GM10847 (cell line): ENCODE data around the gene LILRA6.

ENCODE experiments used
- POLR2A ChIP-seq: IDR thresholded peaks from 2 replicates; pipeline ENCODE4 v1.6.1; 2011; ENCODE audit not compliant: insufficient read length; ENCODE audit errors: extremely low read depth

LILRA6 gene

DNA sequence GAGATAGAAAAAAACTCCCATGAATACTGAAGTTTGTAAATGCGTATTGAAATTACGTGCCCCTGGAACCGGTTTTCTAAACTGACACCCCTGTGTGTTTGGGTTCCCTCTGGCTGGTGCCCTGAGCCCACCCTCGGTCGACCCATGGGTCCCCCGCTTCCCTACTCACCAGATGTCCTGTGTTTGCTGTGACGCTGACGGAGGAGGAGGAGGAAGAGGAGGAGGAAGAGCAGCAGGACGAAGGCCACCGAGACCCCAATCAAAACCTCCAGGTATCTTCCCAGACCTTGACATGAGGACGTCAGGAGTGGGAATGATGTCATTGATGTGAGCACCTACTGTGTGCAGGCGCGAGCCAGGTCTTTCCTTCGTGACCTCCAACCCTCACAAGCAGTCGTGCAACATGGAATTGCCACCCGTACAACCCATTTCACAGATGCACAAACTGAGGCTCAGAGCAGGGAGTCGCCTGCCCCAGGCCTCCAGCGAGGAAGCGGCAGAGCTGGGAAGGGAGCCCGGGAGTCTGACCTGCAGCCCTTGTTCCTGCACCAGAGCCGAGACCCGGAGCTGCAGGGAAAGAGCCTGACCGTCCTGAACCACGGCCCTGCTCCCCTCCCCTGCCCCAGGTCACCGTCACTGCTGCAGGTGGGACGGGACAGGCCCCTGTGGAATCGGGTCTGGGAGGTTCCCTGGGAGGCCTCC is 23.5 kb downstream of the LILRA6 start:
- TF ChIP-seq POLR2A = no peak

DNA sequence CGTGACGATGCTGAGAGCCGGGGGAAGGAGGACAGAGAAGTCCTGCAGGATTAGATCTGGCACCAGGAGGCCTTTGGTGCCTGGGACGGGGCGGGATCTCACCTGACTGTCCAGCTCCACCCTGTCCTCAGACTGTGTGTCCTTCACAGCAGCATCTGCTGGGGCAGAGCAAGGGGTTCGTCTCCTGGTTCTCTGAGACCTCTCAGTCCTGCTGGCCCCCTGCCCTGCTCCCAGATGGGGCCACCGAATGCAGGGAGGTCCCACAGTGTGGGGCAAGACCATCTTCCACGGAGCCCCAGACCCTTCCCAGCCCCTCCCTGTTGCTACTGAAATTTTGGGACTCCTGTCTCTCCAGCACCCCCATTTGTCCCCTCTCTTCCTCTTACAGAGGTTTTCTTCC is 24.3 kb downstream of the LILRA6 start:
- TF ChIP-seq POLR2A = no peak

DNA sequence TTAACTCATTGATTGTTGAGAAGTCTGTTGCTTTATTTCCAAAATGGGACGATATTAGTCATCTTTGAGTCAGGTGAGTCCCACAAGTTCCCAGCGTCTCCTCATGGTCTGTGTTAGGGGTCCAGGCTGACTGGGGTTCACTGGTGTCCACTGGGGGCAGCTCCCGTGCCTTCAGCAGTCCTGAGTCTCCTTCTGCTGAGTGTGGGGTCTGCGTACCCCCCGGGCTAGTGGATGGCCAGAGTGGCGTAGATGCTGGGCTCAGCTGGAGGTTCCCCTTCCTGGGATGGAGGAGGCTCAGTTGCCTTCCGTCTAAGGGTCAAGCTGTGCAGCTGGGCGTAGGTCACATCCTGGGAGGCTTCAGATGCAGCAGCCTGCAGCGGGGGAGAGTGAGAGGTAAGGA is 25.7 kb downstream of the LILRA6 start:
- no peak for TF ChIP-seq POLR2A

DNA sequence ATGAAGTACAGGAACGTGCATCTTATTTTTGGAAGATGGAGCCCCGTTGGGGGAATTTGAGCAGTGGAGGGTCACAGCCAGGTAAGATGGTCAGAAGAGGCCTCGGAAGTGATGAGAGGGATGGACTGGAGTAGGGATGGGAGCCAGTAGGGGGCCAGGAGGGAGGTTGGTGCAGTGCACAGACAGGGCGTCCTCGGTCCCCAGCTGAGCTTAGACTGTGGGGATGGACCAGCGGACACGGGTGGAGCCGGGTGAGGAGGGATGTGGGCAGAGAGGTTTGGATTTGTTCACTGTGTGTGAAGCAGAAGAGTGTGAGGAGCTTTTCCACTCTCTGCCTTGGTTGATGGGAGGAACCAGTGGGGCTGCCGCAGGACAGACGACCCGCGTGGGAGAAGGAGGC is 31.4 kb downstream of the LILRA6 start:
- TF ChIP-seq POLR2A = no peak

DNA sequence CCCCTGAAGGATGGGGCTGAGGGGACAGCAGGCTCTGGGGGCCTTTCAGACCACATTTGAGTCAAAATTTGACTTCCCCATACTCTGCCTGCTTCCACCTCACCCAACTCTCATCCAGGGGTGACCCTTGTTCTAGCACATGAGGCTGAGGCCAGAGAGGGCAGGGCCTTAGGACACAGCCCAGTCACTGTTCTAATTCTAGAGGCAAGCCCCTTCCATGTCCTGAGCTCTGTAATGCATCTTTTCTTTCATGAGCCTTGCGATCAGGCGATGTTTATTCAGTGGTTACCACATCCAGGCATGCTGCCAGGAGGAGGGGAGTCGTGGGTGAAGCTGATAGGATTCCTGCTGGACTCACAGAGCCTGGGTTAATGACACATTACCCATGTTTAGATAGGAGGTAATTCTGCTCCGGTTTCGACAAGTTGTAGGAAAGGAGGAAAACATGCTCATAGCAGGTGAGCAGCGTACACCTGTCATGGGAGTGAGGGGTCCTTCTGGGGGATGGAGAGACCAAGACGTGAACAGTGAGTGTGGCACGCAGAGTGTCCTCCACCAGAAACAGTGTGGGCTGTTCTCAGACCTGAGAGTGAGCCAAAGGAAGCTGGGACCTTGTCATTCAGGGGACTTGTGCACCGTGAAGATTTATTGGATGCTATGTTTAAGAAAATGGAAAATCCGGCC is 32.6 kb downstream of the LILRA6 start:
- TF ChIP-seq POLR2A = no peak

DNA sequence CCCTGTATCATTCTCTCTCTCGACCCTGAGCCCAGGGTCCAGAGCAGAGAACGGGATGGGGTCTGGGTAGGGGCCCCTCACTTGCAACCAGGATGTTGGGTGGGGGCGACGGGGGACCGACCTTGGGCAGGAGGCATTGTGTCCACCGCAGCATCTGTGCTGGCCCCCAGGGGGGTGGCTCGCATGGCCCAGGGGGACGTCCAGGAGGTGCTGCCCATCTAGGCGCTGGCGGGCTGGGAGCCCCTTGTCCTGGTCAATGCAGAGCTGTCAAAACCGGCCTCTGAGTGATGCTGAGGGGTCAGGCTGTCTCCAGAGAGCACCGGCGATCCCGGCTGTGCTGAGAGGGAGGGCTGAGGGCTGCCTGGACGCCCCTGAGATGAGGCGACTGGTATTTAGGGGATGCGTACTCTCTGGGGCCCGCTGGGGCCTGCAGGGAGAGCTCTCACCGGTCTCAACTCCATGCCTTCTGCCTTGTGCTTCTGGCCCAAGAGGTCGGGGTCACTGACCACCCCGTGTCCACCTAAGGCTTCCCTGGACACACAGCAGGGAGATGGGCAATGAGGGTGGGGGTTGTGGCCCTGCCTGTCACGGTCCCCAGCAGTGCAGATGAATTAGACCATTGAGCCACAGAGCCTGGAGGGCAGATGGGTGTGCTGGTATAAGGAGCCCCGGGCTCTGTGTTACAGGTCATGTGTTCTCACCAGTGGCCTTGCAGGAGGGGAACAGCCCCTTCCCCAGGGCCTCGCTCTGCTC is 33.4 kb downstream of the LILRA6 start:
- TF ChIP-seq POLR2A = no peak

DNA sequence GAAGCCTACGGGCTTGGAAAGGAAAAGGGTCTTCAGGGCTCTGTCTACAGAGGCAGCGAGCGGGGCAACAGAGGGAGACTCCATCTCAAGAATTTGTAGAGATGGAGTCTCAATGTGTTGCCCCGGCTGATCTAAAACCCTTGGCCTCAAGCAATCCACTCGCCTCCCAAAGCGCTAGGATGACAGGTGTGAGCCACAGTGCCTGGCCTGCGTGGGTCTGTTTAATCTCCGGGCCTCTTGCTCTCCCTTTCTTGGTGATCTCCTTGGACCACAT is 33.9 kb downstream of the LILRA6 start:
- no peak for TF ChIP-seq POLR2A

DNA sequence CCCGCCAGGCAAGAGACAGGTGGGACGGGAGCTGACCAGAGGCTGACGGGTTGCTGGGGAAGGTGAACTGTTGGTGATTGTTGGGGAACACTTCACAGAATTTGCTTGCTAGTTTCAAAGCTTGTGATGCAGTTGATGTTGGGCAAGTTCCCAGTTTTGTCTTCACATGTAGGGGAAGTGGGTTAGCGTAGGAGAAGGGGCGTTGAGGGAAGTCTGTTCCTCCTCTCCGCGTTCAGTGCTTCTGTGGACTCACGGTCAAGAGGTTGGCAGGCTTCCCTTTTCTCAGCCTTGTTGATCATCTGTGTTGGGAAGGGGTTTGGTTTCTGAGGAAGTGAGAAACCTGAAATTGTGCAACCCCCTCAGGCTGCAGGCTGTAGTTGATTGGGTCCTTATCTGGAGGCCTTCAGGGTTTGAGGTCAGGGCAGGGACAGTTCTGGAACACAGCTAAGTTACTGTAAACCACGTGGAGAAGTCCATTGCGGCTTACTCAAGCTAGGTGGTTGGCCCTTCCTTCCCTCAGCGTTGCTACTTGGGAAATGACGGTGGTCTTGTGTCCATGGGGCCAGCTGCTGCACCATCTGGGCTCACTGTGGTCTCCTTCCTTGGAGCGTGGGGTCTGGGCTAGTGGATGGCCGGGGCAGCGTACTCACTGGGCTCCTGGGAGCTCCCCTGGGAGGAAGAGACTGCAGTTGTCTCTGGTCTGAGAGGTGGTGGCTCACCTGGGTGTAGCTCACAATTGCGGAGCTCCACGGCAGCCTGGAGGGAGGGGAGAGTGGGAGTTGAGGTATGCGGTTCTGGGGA is 34.4 kb downstream of the LILRA6 start:
- no peak for TF ChIP-seq POLR2A

DNA sequence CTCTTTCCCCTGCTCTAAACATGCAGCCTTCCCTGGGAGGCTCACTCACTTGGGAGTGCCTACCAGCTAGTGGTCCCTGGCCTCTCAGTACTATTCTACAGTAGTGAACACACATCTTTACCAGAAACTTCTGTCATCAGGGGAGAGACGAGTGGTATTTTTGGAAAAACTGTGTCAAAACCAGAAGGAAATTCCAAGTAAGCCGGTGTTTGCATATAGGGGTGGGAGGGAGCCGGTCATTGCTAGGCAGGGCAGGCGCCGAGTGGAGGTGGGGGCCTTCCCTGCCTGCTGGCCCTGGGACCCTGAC is 35.0 kb downstream of the LILRA6 start:
- no peak for TF ChIP-seq POLR2A

DNA sequence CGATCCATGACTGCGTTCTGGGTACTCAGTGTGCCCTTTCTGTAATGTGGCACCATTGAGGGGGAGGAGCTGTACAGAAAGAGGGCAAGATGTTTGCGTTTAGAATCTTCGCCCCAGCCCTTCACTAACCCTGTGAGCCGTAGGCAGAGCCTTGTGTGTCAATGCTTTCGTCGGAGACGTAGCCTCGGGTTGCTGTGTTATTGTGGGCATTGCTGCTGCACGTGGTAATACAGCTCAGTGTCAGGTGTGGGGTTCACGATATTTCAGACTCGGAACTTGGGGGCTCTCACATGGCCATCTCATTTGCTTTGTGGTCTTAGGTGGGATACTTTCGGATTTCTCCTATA is 35.8 kb downstream of the LILRA6 start:
- TF ChIP-seq POLR2A = no peak

DNA sequence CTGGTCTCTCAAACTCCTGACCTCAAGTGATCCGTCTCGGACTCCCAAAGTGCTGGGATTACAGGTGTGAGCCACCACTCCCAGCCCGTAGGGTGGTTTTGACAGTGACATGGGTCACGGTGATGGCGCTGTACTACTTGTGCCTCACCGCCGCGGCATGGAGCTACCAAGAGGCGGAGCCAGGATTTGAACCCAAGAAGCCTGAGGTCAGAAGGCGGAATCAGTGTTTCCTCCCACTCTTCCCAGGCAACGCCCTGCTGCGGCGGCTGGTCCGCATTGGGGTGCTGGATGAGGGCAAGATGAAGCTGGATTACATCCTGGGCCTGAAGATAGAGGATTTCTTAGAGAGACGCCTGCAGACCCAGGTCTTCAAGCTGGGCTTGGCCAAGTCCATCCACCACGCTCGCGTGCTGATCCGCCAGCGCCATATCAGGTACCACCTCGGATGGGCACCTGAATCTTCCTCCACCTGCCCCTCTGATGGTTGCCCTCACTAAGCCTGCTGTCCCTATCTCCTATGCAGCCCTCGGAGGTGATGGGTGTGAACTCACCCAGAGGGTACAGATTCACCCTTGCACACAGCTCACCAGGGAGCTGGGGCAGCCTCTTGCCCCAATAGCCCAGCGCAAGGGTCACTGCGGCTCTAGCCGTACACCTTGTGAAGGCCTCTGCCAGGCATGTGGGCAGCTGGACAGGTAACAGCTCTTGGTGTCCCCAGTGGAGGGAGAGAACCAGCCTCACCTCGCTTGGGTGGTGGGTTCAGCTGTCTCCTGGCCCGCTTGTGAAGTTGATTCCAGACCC is 36.4 kb downstream of the LILRA6 start:
- TF ChIP-seq POLR2A = no peak

DNA sequence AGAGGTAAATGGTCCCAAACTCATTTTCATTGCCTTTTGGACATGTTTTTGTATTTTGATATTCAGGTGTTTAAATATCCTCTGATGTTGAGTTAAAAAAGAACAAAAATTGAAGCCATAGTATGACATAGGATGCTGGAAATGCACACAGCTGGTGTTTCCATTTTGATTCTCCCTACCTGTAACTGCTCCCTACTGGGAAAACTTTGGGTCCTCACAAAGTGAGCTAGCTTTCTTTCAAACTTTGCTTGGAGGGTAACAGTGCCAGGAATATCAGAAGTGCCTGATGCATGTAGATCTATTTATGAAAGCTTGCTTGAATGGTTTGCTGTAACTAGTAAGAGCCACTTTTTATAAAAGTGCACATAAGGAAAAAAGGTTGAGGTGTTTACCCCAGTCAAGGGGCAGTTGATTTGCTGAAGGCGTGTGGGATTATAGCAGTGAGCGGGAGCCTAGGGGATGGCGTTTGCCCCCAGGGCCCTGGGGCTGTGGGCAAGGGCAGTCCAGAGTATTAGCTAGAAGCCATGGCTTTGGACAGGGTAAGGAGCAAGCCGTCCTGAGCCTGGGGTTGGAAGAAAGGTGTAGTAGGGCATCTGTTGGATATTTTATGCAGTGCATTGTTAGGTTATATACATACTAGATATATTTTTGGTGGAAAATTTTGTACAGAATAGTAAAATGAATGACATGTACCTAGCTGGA is 37.7 kb downstream of the LILRA6 start:
- TF ChIP-seq POLR2A = no peak

DNA sequence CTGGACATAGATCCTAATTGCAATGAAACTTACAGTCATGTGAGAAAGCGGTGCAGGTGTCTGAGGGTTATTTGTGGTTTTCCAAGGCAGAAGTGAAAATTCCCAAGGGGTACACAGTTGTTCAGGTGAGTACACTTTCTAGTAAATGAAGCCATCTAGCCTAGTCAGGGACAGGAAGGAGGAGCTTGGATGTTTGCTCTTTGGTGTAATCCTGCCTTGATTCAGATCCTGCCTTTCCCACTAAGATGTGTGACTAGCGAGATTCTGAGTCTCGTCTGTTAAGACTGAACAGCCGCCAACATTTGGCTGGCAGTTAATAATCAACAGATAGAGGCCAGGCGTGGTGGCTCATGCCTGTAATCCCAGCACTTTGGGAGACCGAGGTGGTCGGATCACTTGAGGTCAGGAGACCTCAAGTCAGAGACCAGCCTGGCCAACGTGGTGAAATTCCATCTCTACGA is 39.4 kb downstream of the LILRA6 start:
- TF ChIP-seq POLR2A = no peak

DNA sequence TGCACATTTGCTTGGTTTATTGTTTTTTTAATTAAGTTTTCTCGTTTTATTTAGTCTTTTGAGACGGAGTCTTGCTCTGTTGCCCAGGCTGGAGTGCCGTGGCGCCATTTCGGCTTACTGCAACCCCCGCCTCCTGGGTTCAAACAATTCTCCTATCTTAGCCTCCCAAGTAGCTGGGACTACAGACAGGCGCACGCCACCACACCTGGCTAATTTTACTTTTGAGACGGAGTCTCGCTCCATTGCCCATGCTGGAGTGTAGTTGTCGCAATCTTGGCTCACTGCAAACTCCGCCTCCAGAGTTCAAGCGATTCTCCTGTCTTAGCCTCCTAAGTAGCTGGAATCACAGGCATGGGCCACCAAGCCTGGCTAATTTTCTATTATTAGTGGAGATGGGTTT is 40.6 kb downstream of the LILRA6 start:
- no peak for TF ChIP-seq POLR2A
